K562 (cell line): Measurements from ENCODE around the gene MAGI1. TPM values are rescaled to one million over a fixed set of nuclear protein-coding genes. Genes with fewer than 3 reads are reported as not detected.
"Not testable (repeated sequence)": the region's sequence is repeated elsewhere in the genome, so short reads cannot be mapped to it uniquely, and the experiment has no call there.

Experiments used
- ATAC-seq: fragments of 200-7000 bp; cut with Tn5 transposase; 3 replicates; pipeline ENCODE4 v1.9.1; 2020; ENCODE audit warnings: moderate library complexity
- BruUV-seq: library from RNA; stranded (reverse); fragments of 400-500 nt; replicated peaks from 2 replicates; lab custom pipeline; 2021; lab: Mats Ljungman, UMichigan
- CTCF ChIA-PET: fragments of 300-600 bp; formaldehyde crosslinking; extraction: SDS; loops from one replicate; lab custom pipeline; 2021; ENCODE audit warnings: low intra/inter-chr PET ratio; lab: Yijun Ruan, JAX
- POLR2A ChIA-PET: fragments of 300-600, 350-650 bp; sonication (Branson Sonifier 250); formaldehyde crosslinking; extraction: SDS; loops from one replicate; lab custom pipeline; 2021; ENCODE audit warnings: antibody characterized with exemption, inconsistent platforms; lab: Yijun Ruan, JAX
- DNase-seq, 4 experiments: peaks; one replicate each; pipeline versions ENCODE4 v3.0.0 to v3.0.0-alpha.2; 2011 to 2018; ENCODE audit warnings: low spot score in 3 of 4, mixed read lengths in 3 of 4; ENCODE audit errors: extremely low read depth in 1 of 4
- FAIRE-seq: peaks from 2 replicates; lab custom pipeline; 2011; peaks lifted over from hg19 to GRCh38; lab: Jason Lieb, UNC
- H2AFZ ChIP-seq: 2 replicates; pipeline ENCODE4 v1.6.0; 2011; ENCODE audit warnings: low read depth, low read length, control low read depth, inconsistent platforms
- H3K27ac ChIP-seq: fragments of 200-600 bp; 3 replicates; pipeline ENCODE4 v1.8.0; 2011; ENCODE audit warnings: low read depth, mild to moderate bottlenecking, control low read depth, inconsistent platforms, low read length, moderate library complexity, mixed read lengths; ENCODE audit errors: extremely low read depth
- H3K27me3 ChIP-seq, 2 experiments: fragments of 300-600 bp in 1 of 2; 2 replicates in 1 of 2; 3 replicates in 1 of 2; pipeline versions ENCODE4 v1.6.0 to v1.8.0; 2011; ENCODE audit warnings: inconsistent platforms in 2 of 2, low read length in 2 of 2, mild to moderate bottlenecking in 1 of 2, mixed read lengths in 1 of 2, moderate library complexity in 1 of 2; ENCODE audit not compliant: control insufficient read depth in 2 of 2, insufficient read depth in 2 of 2
- H3K36me3 ChIP-seq: fragments of 300-600 bp; 3 replicates; pipeline ENCODE4 v1.8.0; 2011; ENCODE audit warnings: mild to moderate bottlenecking, low read length, inconsistent platforms; ENCODE audit not compliant: control insufficient read depth, insufficient read depth
- H3K4me1 ChIP-seq, 2 experiments: fragments of 200-600 bp in 1 of 2; replicated peaks in 1 of 2; 2 replicates in 1 of 2; 3 replicates in 1 of 2; pipeline versions ENCODE4 v1.5.1 to v1.8.0; 2011; ENCODE audit warnings: inconsistent platforms in 2 of 2, low read length in 2 of 2, mild to moderate bottlenecking in 1 of 2, mixed read lengths in 1 of 2, moderate library complexity in 1 of 2; ENCODE audit not compliant: control insufficient read depth in 2 of 2, insufficient read depth in 2 of 2
- H3K4me2 ChIP-seq: 2 replicates; pipeline ENCODE4 v1.6.1; 2011; ENCODE audit warnings: low read length, control low read depth, inconsistent platforms, mixed read lengths; ENCODE audit not compliant: insufficient read depth
- H3K4me3 ChIP-seq: fragments of 200-600 bp; sonication (generic), shearing (Covaris generic); 2 replicates; pipeline ENCODE4 v1.5.1; 2016; ENCODE audit warnings: control low read depth, inconsistent platforms
- H3K79me2 ChIP-seq: fragments of 200-600 bp; 3 replicates; pipeline ENCODE4 v1.8.0; 2011; ENCODE audit warnings: low read length, inconsistent platforms; ENCODE audit not compliant: control insufficient read depth, insufficient read depth
- H3K9ac ChIP-seq, 2 experiments: 2 replicates each; pipeline versions ENCODE4 v1.6.0 to v1.6.1; 2011; ENCODE audit warnings: low read depth in 2 of 2, low read length in 2 of 2, control low read depth in 1 of 2, inconsistent platforms in 1 of 2, mild to moderate bottlenecking in 1 of 2, mixed read lengths in 1 of 2; ENCODE audit not compliant: insufficient read depth in 1 of 2
- H3K9me1 ChIP-seq: one replicate; pipeline ENCODE4 v1.6.0; 2011; ENCODE audit warnings: inconsistent platforms, mild to moderate bottlenecking, low read length, moderate library complexity; ENCODE audit not compliant: control insufficient read depth, insufficient read depth
- H3K9me3 ChIP-seq: replicated peaks from 2 replicates; pipeline ENCODE4 v1.5.1; 2011; ENCODE audit warnings: low read depth, low read length, inconsistent platforms; ENCODE audit not compliant: control insufficient read depth, insufficient read depth
- H4K20me1 ChIP-seq: replicated peaks from 2 replicates; pipeline ENCODE4 v1.6.1; 2011; ENCODE audit warnings: low read length, inconsistent platforms, mixed read lengths; ENCODE audit not compliant: control insufficient read depth, insufficient read depth
- BCLAF1 ChIP-seq, 2 experiments: fragments of 450-650 bp in 1 of 2; IDR thresholded peaks; 2 replicates each; pipeline ENCODE4 v1.6.1; 2011 to 2017; ENCODE audit warnings: low read depth in 2 of 2, antibody characterized with exemption in 1 of 2, borderline replicate concordance in 1 of 2, low read length in 1 of 2, mild to moderate bottlenecking in 1 of 2, mixed read lengths in 1 of 2; ENCODE audit not compliant: control insufficient read depth in 1 of 2
- CEBPB ChIP-seq: fragments of 450-650 bp; IDR thresholded peaks from 2 replicates; pipeline ENCODE4 v1.6.1; 2016; ENCODE audit warnings: missing genetic modification characterization, missing compliant biosample characterization
- GTF2F1 ChIP-seq: IDR thresholded peaks from 2 replicates; pipeline ENCODE4 v1.6.1; 2011; ENCODE audit warnings: low read depth, low read length, improper control_type of control experiment
- PML ChIP-seq: IDR thresholded peaks from 2 replicates; pipeline ENCODE4 v1.6.1; 2012; ENCODE audit warnings: low read length, inconsistent platforms
- POLR2A ChIP-seq: fragments of 450-650 bp; conservative IDR thresholded peaks from 2 replicates; pipeline ENCODE4 v1.6.1; 2016
- POLR2AphosphoS5 ChIP-seq: IDR thresholded peaks from 2 replicates; pipeline ENCODE4 v1.6.1; 2011; ENCODE audit warnings: mild to moderate bottlenecking, low read depth, low read length, moderate library complexity; ENCODE audit not compliant: control insufficient read depth, insufficient read depth
- RBFOX2 ChIP-seq: fragments of 200-400 bp; formaldehyde crosslinking; IDR thresholded peaks from 2 replicates; pipeline ENCODE4 v1.6.1; 2017; ENCODE audit warnings: low read depth, mild to moderate bottlenecking, low read length, moderate library complexity
- SUPT5H ChIP-seq: fragments of 450-650 bp; IDR thresholded peaks from 2 replicates; pipeline ENCODE4 v1.6.1; 2016
- TBP ChIP-seq: optimal IDR thresholded peaks from 2 replicates; pipeline ENCODE3; 2011; ENCODE audit warnings: low read depth, low read length, improper control_type of control experiment
- ZNF316 ChIP-seq: fragments of 450-650 bp; IDR thresholded peaks from 2 replicates; pipeline ENCODE4 v1.6.1; 2016
- WGBS: fragments of 100-300 bp; shearing (Covaris generic); methylation state at CpG from one replicate; pipeline ENCODE4 v1.1.6; 2016; ENCODE audit warnings: low coverage, mixed read lengths; ENCODE audit not compliant: insufficient coverage; ENCODE audit errors: missing lambda C conversion rate; 5-methylcytosine and 5-hydroxymethylcytosine counted together
- in situ Hi-C: fragments of 300-500 bp; cut with MboI; formaldehyde crosslinking; loops from 4 replicates; pipeline ENCODE4 v1.15.0; 2018; ENCODE audit warnings: inconsistent platforms, mixed read lengths
- intact Hi-C: fragments of 100-400 bp; cut with micrococcal nuclease; formaldehyde crosslinking; loops from 2 replicates; pipeline ENCODE4 v1.14.2; 2022
- polyA plus RNA-seq, 8 experiments: library from polyadenylated mRNA; depleted of rRNA in 4 of 8; stranded (reverse) in 5 of 8; unstranded in 3 of 8; fragments of >200 nt; fragmentation: Nextera tagmentation in 2 of 8; fragmentation: Illumina TruSeq in 1 of 8; extraction: Ambion mirVana in 2 of 8; extraction: Trizol in 1 of 8; gene quantifications; 2 replicates each; pipeline versions ENCODE4 v1.2.1 to v1.2.3, GENCODE V29; 2011 to 2014; ENCODE audit warnings: inconsistent platforms in 1 of 8, missing spikeins in 1 of 8
- total RNA-seq, 7 experiments: library from RNA; depleted of rRNA in 6 of 7; stranded (reverse); fragments of >200 nt in 6 of 7; fragmentation: Illumina TruSeq in 2 of 7; extraction: Trizol in 2 of 7; gene quantifications; 2 replicates each; pipeline versions ENCODE4 v1.2.1 to v1.2.3, GENCODE V29; 2011 to 2021; ENCODE audit warnings: low replicate concordance in 1 of 7

The MAGI1 gene
- total and polyA plus RNA-seq, 9 of the 15 experiments (the other 6 are each of a cell fraction or from before 2014, with no cell fraction given): 7.8 to 59.4 (median 43.2) TPM

DNA sequence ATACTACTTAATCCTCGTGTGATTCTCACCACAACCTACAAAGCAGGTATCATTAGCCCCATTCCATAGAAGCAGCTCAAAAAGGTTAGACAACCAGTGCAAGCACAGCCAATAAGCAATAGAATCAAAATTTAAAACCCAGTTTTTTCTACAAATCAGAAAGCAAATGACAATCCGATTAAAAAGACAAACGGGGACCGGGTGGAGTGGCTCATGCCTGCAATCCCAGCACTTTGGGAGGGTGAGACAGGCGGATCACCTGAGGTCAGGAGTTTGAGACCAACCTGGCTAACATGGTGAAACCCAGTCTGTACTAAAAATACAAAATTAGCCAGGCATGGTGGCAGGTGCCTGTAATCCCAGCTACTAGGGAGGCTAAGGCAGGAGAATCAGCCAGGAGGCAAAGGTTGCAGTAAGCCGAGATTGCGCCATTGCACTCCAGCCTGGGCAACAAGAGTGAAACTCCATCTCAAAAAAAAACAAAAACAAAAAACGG lies 430.7 kb downstream of the MAGI1 start:
- in situ Hi-C loops: not testable (repeated sequence)

More for the DNA sequence above, 430.7 kb downstream of the MAGI1 start:
- H3K36me3 ChIP-seq, H3K79me2 ChIP-seq, BruUV-seq, CTCF ChIA-PET, DNase-seq, H3K9ac ChIP-seq, H4K20me1 ChIP-seq, H3K4me2 ChIP-seq, H3K4me3 ChIP-seq, FAIRE-seq, H3K27ac ChIP-seq, intact Hi-C loops, POLR2A ChIA-PET, H3K9me1 ChIP-seq: not testable (repeated sequence)
- WGBS: 55% methylated on average over 8 of the region's 8 CpGs
- ATAC-seq: peak; percentile 14; the same call in 2 of the 3 replicates
- 0 out of 2 replicates have a peak, but pooled peaks have one; percentile 54 for TF ChIP-seq GTF2F1
- TF ChIP-seq ZNF316: 0 out of 2 replicates have a peak, but pooled peaks have one; percentile 9
- peak in 1 of 2 experiments; percentile 82; a peak in 1 of 4 replicates for TF ChIP-seq BCLAF1 (IDR thresholded peaks at IDR 0.05; ENCODE audit: borderline replicate concordance in 1 of 2, control insufficient read depth in 1 of 2, low read depth in 2 of 2, low read length in 1 of 2)
- TF ChIP-seq POLR2A: peak; percentile 87
- peak; percentile 70 for TF ChIP-seq PML
- TF ChIP-seq POLR2AphosphoS5: peak; percentile 78
- TF ChIP-seq CEBPB: peak; percentile 52; the same call in 1 of the 2 replicates
- TF ChIP-seq TBP: peak; percentile 91
- peak; percentile 70 for TF ChIP-seq SUPT5H
- TF ChIP-seq RBFOX2: 0 out of 2 replicates have a peak, but pooled peaks have one; percentile 20
- TF ChIP-seq, all 486 proteins: peak for 10; not testable (repeated sequence) for 476
- H2AFZ ChIP-seq, H3K9me3 ChIP-seq, H3K27me3 ChIP-seq: not testable (repeated sequence)
- H3K4me1 ChIP-seq: peaks cover 3 to 38% of the 10 kb centered on the region in 2 experiments; a peak in 3 of 5 replicates
